IMR-90 (cell line): Measurements from ENCODE around the gene FNBP1L. TPM values are rescaled to one million over a fixed set of nuclear protein-coding genes. Genes with fewer than 3 reads are reported as not detected.

Experiments
- ATAC-seq: fragments of 200-7000 bp; cut with Tn5 transposase; 2 replicates; pipeline ENCODE4 v1.9.1; 2020; ENCODE audit warnings: low read depth, mild to moderate bottlenecking, moderate library complexity
- BruUV-seq: library from RNA; stranded (reverse); fragments of 400-500 nt; replicated peaks from 2 replicates; lab custom pipeline; 2021; lab: Mats Ljungman, UMichigan
- CTCF ChIA-PET: fragments of 300-600 bp; formaldehyde crosslinking; extraction: SDS; loops from one replicate; lab custom pipeline; 2021; ENCODE audit warnings: antibody characterized with exemption; lab: Yijun Ruan, JAX
- POLR2A ChIA-PET: fragments of 300-600 bp; sonication (Branson Sonifier 250); formaldehyde crosslinking; loops from one replicate; lab custom pipeline; 2022; ENCODE audit warnings: antibody characterized with exemption; ENCODE audit not compliant: unreplicated experiment; lab: Charles Lee
- DNase-seq: peaks from one replicate; pipeline ENCODE4 v3.0.0; 2013
- H2AFZ ChIP-seq: replicated peaks from 2 replicates; pipeline ENCODE3; 2013; ENCODE audit warnings: low read length, mild to moderate bottlenecking; ENCODE audit not compliant: poor library complexity
- H2AK5ac ChIP-seq: 2 replicates; pipeline ENCODE4 v1.6.1; 2013; ENCODE audit warnings: low read depth, low read length, inconsistent platforms
- H2AK9ac ChIP-seq: replicated peaks from 2 replicates; pipeline ENCODE3; 2013; ENCODE audit warnings: mild to moderate bottlenecking, low read depth, low read length, moderate library complexity; ENCODE audit not compliant: poor library complexity
- H2BK120ac ChIP-seq: 2 replicates; pipeline ENCODE4 v1.6.1; 2013; ENCODE audit warnings: low read depth, low read length, inconsistent platforms
- H2BK15ac ChIP-seq: 3 replicates; pipeline ENCODE4 v1.6.1; 2013; ENCODE audit warnings: low read depth, low read length, inconsistent platforms
- H2BK20ac ChIP-seq: 2 replicates; pipeline ENCODE4 v1.6.1; 2013; ENCODE audit warnings: low read depth, mild to moderate bottlenecking, inconsistent platforms, low read length, moderate library complexity
- H2BK5ac ChIP-seq: 2 replicates; pipeline ENCODE4 v1.6.1; 2013; ENCODE audit warnings: mild to moderate bottlenecking, low read depth, low read length, inconsistent platforms; ENCODE audit not compliant: poor library complexity, severe bottlenecking
- H3K14ac ChIP-seq: replicated peaks from 2 replicates; pipeline ENCODE4 v1.6.1; 2013; ENCODE audit warnings: low read depth, low read length, inconsistent platforms
- H3K18ac ChIP-seq: 2 replicates; pipeline ENCODE4 v1.6.1; 2013; ENCODE audit warnings: low read depth, low read length, control low read depth
- H3K23ac ChIP-seq: 2 replicates; pipeline ENCODE4 v1.6.1; 2013; ENCODE audit warnings: low read depth, low read length, inconsistent platforms
- H3K27ac ChIP-seq: 2 replicates; pipeline ENCODE4 v1.5.1; 2013; ENCODE audit warnings: mild to moderate bottlenecking, control low read depth, low read length; ENCODE audit not compliant: insufficient read depth
- H3K27me3 ChIP-seq: 2 replicates; pipeline ENCODE4 v1.6.1; 2013; ENCODE audit warnings: low read length; ENCODE audit not compliant: control insufficient read depth, insufficient read depth
- H3K36me3 ChIP-seq: 2 replicates; pipeline ENCODE4 v1.6.1; 2013; ENCODE audit warnings: low read length, mixed read lengths; ENCODE audit not compliant: control insufficient read depth, insufficient read depth
- H3K4ac ChIP-seq: 2 replicates; pipeline ENCODE4 v1.6.1; 2013; ENCODE audit warnings: low read depth, low read length, inconsistent platforms
- H3K4me1 ChIP-seq: 2 replicates; pipeline ENCODE4 v1.6.1; 2013; ENCODE audit warnings: low read length, mixed read lengths; ENCODE audit not compliant: control insufficient read depth, insufficient read depth
- H3K4me2 ChIP-seq: 2 replicates; pipeline ENCODE4 v1.6.1; 2013; ENCODE audit warnings: low read depth, mild to moderate bottlenecking, control low read depth, low read length, moderate library complexity
- H3K4me3 ChIP-seq: 2 replicates; pipeline ENCODE4 v1.5.1; 2013; ENCODE audit warnings: low read depth, mild to moderate bottlenecking, control low read depth, low read length, moderate library complexity; ENCODE audit not compliant: insufficient read depth
- H3K56ac ChIP-seq: 2 replicates; pipeline ENCODE4 v1.6.1; 2013; ENCODE audit warnings: low read length, inconsistent platforms; ENCODE audit not compliant: insufficient read depth; ENCODE audit errors: extremely low read depth
- H3K79me1 ChIP-seq, 2 experiments: 2 replicates each; pipeline ENCODE4 v1.6.1; 2013; ENCODE audit warnings: low read length in 2 of 2, inconsistent platforms in 1 of 2, low read depth in 1 of 2
- H3K9ac ChIP-seq: 2 replicates; pipeline ENCODE4 v1.6.1; 2013; ENCODE audit warnings: low read depth, low read length, control low read depth
- H3K9me1 ChIP-seq: 2 replicates; pipeline ENCODE4 v1.6.1; 2013; ENCODE audit warnings: low read length, inconsistent platforms; ENCODE audit not compliant: insufficient read depth
- H3K9me3 ChIP-seq: 2 replicates; pipeline ENCODE4 v1.6.1; 2013; ENCODE audit warnings: low read length; ENCODE audit not compliant: control insufficient read depth, insufficient read depth
- H4K20me1 ChIP-seq: 2 replicates; pipeline ENCODE4 v1.6.1; 2013; ENCODE audit warnings: low read length, inconsistent platforms; ENCODE audit not compliant: insufficient read depth
- H4K5ac ChIP-seq: 2 replicates; pipeline ENCODE4 v1.6.1; 2013; ENCODE audit warnings: mild to moderate bottlenecking, low read depth, low read length, control low read depth
- H4K8ac ChIP-seq, 2 experiments: 2 replicates each; pipeline ENCODE4 v1.6.1; 2013; ENCODE audit warnings: low read depth in 2 of 2, low read length in 2 of 2, control low read depth in 1 of 2, inconsistent platforms in 1 of 2
- H4K91ac ChIP-seq: 2 replicates; pipeline ENCODE4 v1.6.1; 2013; ENCODE audit warnings: low read depth, low read length, inconsistent platforms; ENCODE audit not compliant: insufficient read depth
- BHLHE40 ChIP-seq: fragments of 150-350 bp; IDR thresholded peaks from 2 replicates; pipeline ENCODE4 v1.6.1; 2016; ENCODE audit warnings: mild to moderate bottlenecking, low read depth, low read length
- CEBPB ChIP-seq: IDR thresholded peaks from 2 replicates; pipeline ENCODE4 v1.6.1; 2012; ENCODE audit warnings: low read depth, low read length, improper control_type of control experiment
- CHD1 ChIP-seq: IDR thresholded peaks from 2 replicates; pipeline ENCODE4 v1.6.1; 2012; ENCODE audit warnings: low read depth, low read length, improper control_type of control experiment
- CTCF ChIP-seq: conservative IDR thresholded peaks from 2 replicates; pipeline ENCODE4 v1.5.1; 2012; ENCODE audit warnings: mild to moderate bottlenecking, low read depth, low read length, improper control_type of control experiment
- ELK1 ChIP-seq: fragments of 150-350 bp; IDR thresholded peaks from 2 replicates; pipeline ENCODE4 v1.6.1; 2016; ENCODE audit warnings: low read depth, mild to moderate bottlenecking, low read length, moderate library complexity, borderline replicate concordance
- FOS ChIP-seq: fragments of 150-350 bp; IDR thresholded peaks from 2 replicates; pipeline ENCODE4 v1.6.1; 2016; ENCODE audit warnings: low read depth, low read length
- MAFK ChIP-seq: IDR thresholded peaks from 2 replicates; pipeline ENCODE4 v1.6.1; 2012; ENCODE audit warnings: low read depth, low read length, improper control_type of control experiment
- MAZ ChIP-seq: IDR thresholded peaks from 2 replicates; pipeline ENCODE4 v1.6.1; 2012; ENCODE audit warnings: low read depth, mild to moderate bottlenecking, low read length, improper control_type of control experiment, moderate library complexity, borderline replicate concordance
- MXI1 ChIP-seq: IDR thresholded peaks from 2 replicates; pipeline ENCODE4 v1.6.1; 2012; ENCODE audit warnings: low read depth, mild to moderate bottlenecking, low read length, moderate library complexity, borderline replicate concordance
- NFE2L2 ChIP-seq: fragments of 150-350 bp; IDR thresholded peaks from 2 replicates; pipeline ENCODE4 v1.6.1; 2016; ENCODE audit warnings: low read depth, mild to moderate bottlenecking, low read length
- POLR2A ChIP-seq: IDR thresholded peaks from 2 replicates; pipeline ENCODE4 v1.6.1; 2012; ENCODE audit warnings: mild to moderate bottlenecking, low read depth, low read length
- RAD21 ChIP-seq: IDR thresholded peaks from 2 replicates; pipeline ENCODE4 v1.6.1; 2012; ENCODE audit warnings: low read length, improper control_type of control experiment
- RCOR1 ChIP-seq: IDR thresholded peaks from 2 replicates; pipeline ENCODE4 v1.6.1; 2012; ENCODE audit warnings: mild to moderate bottlenecking, low read length, improper control_type of control experiment; ENCODE audit not compliant: insufficient replicate concordance
- RFX5 ChIP-seq: IDR thresholded peaks from 2 replicates; pipeline ENCODE4 v1.8.0; 2012; ENCODE audit warnings: low read depth, mild to moderate bottlenecking, low read length, moderate library complexity
- USF2 ChIP-seq: fragments of 150-350 bp; IDR thresholded peaks from 2 replicates; pipeline ENCODE4 v1.6.1; 2017; ENCODE audit warnings: mild to moderate bottlenecking, antibody characterized with exemption, low read length, low read depth
- WGBS, 2 experiments: methylation state at CpG; one replicate each; pipeline versions ENCODE4 v1.1.5 to v1.1.7; 2013; ENCODE audit warnings: missing lambda C conversion rate in 2 of 2; ENCODE audit not compliant: insufficient read length in 1 of 2; ENCODE audit errors: extremely low coverage in 2 of 2; 5-methylcytosine and 5-hydroxymethylcytosine counted together
- dilution Hi-C: fragments of 300-500 bp; cut with HindIII; formaldehyde crosslinking; loops from one replicate; pipeline ENCODE4 v1.14.3; 2018; ENCODE audit warnings: low sequenced_read_pairs; ENCODE audit not compliant: unreplicated experiment
- in situ Hi-C: fragments of 300-500 bp; cut with MboI; formaldehyde crosslinking; loops from 3 replicates; pipeline ENCODE4 v1.14.3; 2019; ENCODE audit warnings: low sequenced_read_pairs, inconsistent platforms, mixed read lengths
- intact Hi-C: fragments of 100-400 bp; cut with micrococcal nuclease; formaldehyde crosslinking; loops from 2 replicates; pipeline ENCODE4 v1.10.0; 2022
- polyA plus RNA-seq, 3 experiments: library from polyadenylated mRNA; depleted of rRNA; stranded (reverse); fragments of >200 nt; gene quantifications; 2 replicates each; pipeline ENCODE4 v1.2.3, GENCODE V29; 2012; ENCODE audit warnings: low replicate concordance in 1 of 3
- total RNA-seq: library from RNA; depleted of rRNA; stranded (reverse); fragments of >200 nt; gene quantifications from 2 replicates; pipeline ENCODE4 v1.2.3, GENCODE V29; 2012

The FNBP1L gene
- total and polyA plus RNA-seq, 2 of the 4 experiments (the other 2 are of a cell fraction) = 9.3 to 15.2 TPM

DNA sequence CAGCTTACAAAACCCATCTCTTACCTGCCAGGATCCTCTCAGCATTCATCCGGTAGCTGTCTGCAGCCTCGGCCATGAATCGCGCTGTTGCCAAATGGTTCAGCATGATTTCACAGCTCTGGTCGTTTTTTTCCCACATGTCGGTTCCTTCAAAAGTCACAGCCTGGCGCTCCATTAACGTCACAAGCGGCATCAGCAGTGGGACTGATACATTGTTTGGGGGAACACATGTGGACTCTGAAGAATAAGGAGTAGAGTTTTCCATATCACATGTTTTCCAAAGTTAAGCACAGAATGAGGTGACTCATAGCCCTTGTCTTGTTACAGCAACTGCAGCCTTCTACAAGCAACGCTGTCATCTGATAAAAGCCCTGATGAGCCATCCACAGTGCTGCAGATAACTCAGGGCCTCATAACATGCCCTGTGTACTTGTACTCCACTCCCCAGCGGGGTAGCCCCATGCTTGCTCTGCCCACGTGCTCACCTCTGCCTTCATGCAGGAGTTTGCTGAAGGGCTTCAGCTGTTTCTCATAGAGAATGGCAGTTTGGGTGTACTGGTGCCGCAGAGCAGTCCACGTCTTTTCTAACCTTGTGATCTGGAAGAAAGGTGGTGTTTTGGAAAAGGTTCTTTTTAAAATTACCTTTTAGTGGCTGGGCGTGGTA is 119.5 kb downstream of the FNBP1L start:
- peak; percentile 94 for ATAC-seq
- 67% methylated on average over 3 of the region's 15 CpGs; no CpG with 5 or more reads in 1 of the 2 experiments for whole genome bisulfite sequencing, 2 experiments
- H2BK5ac ChIP-seq = peak overlapping the region; percentile 18
- peaks cover 23 to 68% of the 10 kb centered on the region in 2 experiments for H3K79me1 ChIP-seq
- H2AK9ac ChIP-seq = peak overlapping the region; percentile 84
- no peak overlapping the region for H4K5ac ChIP-seq
- in situ Hi-C loops = loop anchor here (25.0 kb wide), 1 partner anchor 105 kb away; no protein-coding TSS in a partner anchor
- peaks cover 26% of the 10 kb centered on the region for H4K20me1 ChIP-seq
- H3K36me3 ChIP-seq = peaks cover 42% of the 10 kb centered on the region
- H3K9me1 ChIP-seq = peaks cover 17% of the 10 kb centered on the region
- peak; percentile 98 for DNase-seq
- intact Hi-C loops = no loop called here
- H4K8ac ChIP-seq = no peak overlapping the region
- H2AK5ac ChIP-seq = peak overlapping the region; percentile 17; the same call in 1 of the 2 replicates
- no peak overlapping the region for H2BK15ac ChIP-seq
- no peak overlapping the region for H3K18ac ChIP-seq
- dilution Hi-C loops = no loop called here
- H3K27me3 ChIP-seq = no peaks in the 10 kb centered on the region
- BruUV-seq = no TSS peak
- H4K91ac ChIP-seq = no peak overlapping the region
- POLR2A ChIA-PET = no interaction called here
- H2BK20ac ChIP-seq = peak overlapping the region; percentile 47
- peak overlapping the region; percentile 24; the same call in 1 of the 2 replicates for H3K27ac ChIP-seq
- H3K14ac ChIP-seq = no peak overlapping the region
- H2BK120ac ChIP-seq = no peak overlapping the region
- H2AFZ ChIP-seq = peak overlapping the region; percentile 67
- CTCF ChIA-PET = no interaction called here
- peak overlapping the region; percentile 39; the same call in 1 of the 2 replicates for H3K4ac ChIP-seq
- H3K9ac ChIP-seq = no peak overlapping the region
- no peak overlapping the region for H3K4me2 ChIP-seq
- H3K4me3 ChIP-seq = no peak overlapping the region
- H3K9me3 ChIP-seq = no peaks in the 10 kb centered on the region
- no peak overlapping the region for H3K23ac ChIP-seq
- peaks cover 10% of the 10 kb centered on the region for H3K4me1 ChIP-seq
- no peak overlapping the region for H3K56ac ChIP-seq
- TF ChIP-seq CHD1 (no peak), MAZ (peak; percentile 71; the same call in 1 of the 2 replicates), MXI1 (peak; percentile 97), CTCF (no peak), CEBPB (peak; percentile 68), RAD21 (peak; percentile 14; the same call in 1 of the 2 replicates), MAFK (no peak), USF2 (peak; percentile 85), POLR2A (no peak), NFE2L2 (no peak), FOS (peak; percentile 95), RFX5 (no peak), ELK1 (no peak), RCOR1 (no peak), BHLHE40 (peak; percentile 51; the same call in 1 of the 2 replicates)
